Neuronal stem cell (in vitro differentiated cells): Measurements from ENCODE around the gene DTNB.
"Not testable (repeated sequence)": the region's sequence is repeated elsewhere in the genome, so short reads cannot be mapped to it uniquely, and the experiment has no call there.

Source experiments
- DNase-seq: peaks from one replicate; pipeline ENCODE4 v3.0.0-alpha.2; 2013; ENCODE audit warnings: low spot score
- H2AFZ ChIP-seq: one replicate; pipeline ENCODE4 v1.6.1; 2013; ENCODE audit warnings: mild to moderate bottlenecking, low read length, inconsistent platforms
- H2AK5ac ChIP-seq: 2 replicates; pipeline ENCODE4 v1.6.1; 2013; ENCODE audit warnings: low read depth, mild to moderate bottlenecking, inconsistent platforms, low read length, moderate library complexity, mixed read lengths
- H2BK120ac ChIP-seq: 2 replicates; pipeline ENCODE4 v1.6.1; 2013; ENCODE audit warnings: low read depth, mild to moderate bottlenecking, inconsistent platforms, low read length, moderate library complexity, mixed read lengths
- H2BK12ac ChIP-seq: one replicate; pipeline ENCODE4 v1.6.1; 2013; ENCODE audit warnings: low read length, inconsistent platforms
- H2BK15ac ChIP-seq: 2 replicates; pipeline ENCODE4 v1.6.1; 2013; ENCODE audit warnings: mild to moderate bottlenecking, low read length, inconsistent platforms, mixed read lengths
- H2BK5ac ChIP-seq: one replicate; pipeline ENCODE4 v1.6.1; 2013; ENCODE audit warnings: inconsistent platforms, mild to moderate bottlenecking, low read length, moderate library complexity
- H3K14ac ChIP-seq: one replicate; pipeline ENCODE4 v1.6.1; 2013; ENCODE audit warnings: low read length, inconsistent platforms
- H3K18ac ChIP-seq: 2 replicates; pipeline ENCODE4 v1.6.1; 2013; ENCODE audit warnings: low read length, inconsistent platforms
- H3K23ac ChIP-seq: 2 replicates; pipeline ENCODE4 v1.6.1; 2013; ENCODE audit warnings: low read depth, mild to moderate bottlenecking, mixed read lengths, low read length, inconsistent platforms; ENCODE audit not compliant: poor library complexity
- H3K27ac ChIP-seq: replicated peaks from 3 replicates; pipeline ENCODE4 v1.5.1; 2013; ENCODE audit warnings: low read length, inconsistent platforms
- H3K27me3 ChIP-seq, 3 experiments: 2 replicates each; pipeline ENCODE4 v1.6.1; 2013; ENCODE audit warnings: low read length in 3 of 3, mild to moderate bottlenecking in 2 of 3, inconsistent platforms in 1 of 3, low read depth in 1 of 3, mixed read lengths in 1 of 3, moderate library complexity in 1 of 3; ENCODE audit not compliant: control insufficient read depth in 3 of 3, insufficient read depth in 3 of 3
- H3K36me3 ChIP-seq, 2 donors: replicated peaks in 1 of 2; 2 replicates each; pipeline ENCODE4 v1.6.1; 2013; ENCODE audit warnings: low read length in 2 of 2; ENCODE audit not compliant: control insufficient read depth in 2 of 2, insufficient read depth in 2 of 2
- H3K4ac ChIP-seq: 2 replicates; pipeline ENCODE4 v1.6.1; 2013; ENCODE audit warnings: inconsistent platforms, mild to moderate bottlenecking, low read length, moderate library complexity
- H3K4me1 ChIP-seq, 2 donors: 1 replicate in 1 of 2; 2 replicates in 1 of 2; pipeline ENCODE4 v1.6.1; 2013; ENCODE audit warnings: low read length in 2 of 2, low read depth in 1 of 2; ENCODE audit not compliant: control insufficient read depth in 2 of 2, insufficient read depth in 1 of 2
- H3K4me2 ChIP-seq: one replicate; pipeline ENCODE4 v1.6.1; 2013; ENCODE audit warnings: mild to moderate bottlenecking, low read length, inconsistent platforms; ENCODE audit not compliant: insufficient read depth, poor library complexity, severe bottlenecking
- H3K4me3 ChIP-seq, 2 donors: 2 replicates each; pipeline ENCODE4 v1.5.1; 2013; ENCODE audit warnings: low read length in 2 of 2, mild to moderate bottlenecking in 2 of 2, inconsistent platforms in 1 of 2, moderate library complexity in 1 of 2
- H3K79me1 ChIP-seq: one replicate; pipeline ENCODE4 v1.6.1; 2013; ENCODE audit warnings: low read depth, mild to moderate bottlenecking, inconsistent platforms, low read length, moderate library complexity
- H3K9ac ChIP-seq: one replicate; pipeline ENCODE4 v1.6.1; 2013; ENCODE audit warnings: mild to moderate bottlenecking, low read depth, low read length, inconsistent platforms; ENCODE audit not compliant: poor library complexity
- H3K9me3 ChIP-seq, 2 donors: replicated peaks in 1 of 2; 2 replicates each; pipeline versions ENCODE3 to v1.6.1; 2013; ENCODE audit warnings: low read length in 2 of 2, mild to moderate bottlenecking in 2 of 2, inconsistent platforms in 1 of 2, low read depth in 1 of 2, mixed read lengths in 1 of 2, moderate library complexity in 1 of 2; ENCODE audit not compliant: control insufficient read depth in 2 of 2, insufficient read depth in 1 of 2
- H4K8ac ChIP-seq: one replicate; pipeline ENCODE4 v1.6.1; 2013; ENCODE audit warnings: low read depth, mild to moderate bottlenecking, inconsistent platforms, low read length, moderate library complexity
- H4K91ac ChIP-seq: one replicate; pipeline ENCODE4 v1.6.1; 2013; ENCODE audit warnings: low read length, low read depth, mild to moderate bottlenecking, inconsistent platforms; ENCODE audit not compliant: poor library complexity
- WGBS, 2 donors: extraction: QIAGEN DNeasy Blood & Tissue Kit; methylation state at CpG; one replicate each; pipeline ENCODE4 v1.1.7; 2013; ENCODE audit warnings: missing lambda C conversion rate in 2 of 2, mixed read lengths in 1 of 2; ENCODE audit not compliant: insufficient read length in 2 of 2, insufficient replicate concordance in 1 of 2; ENCODE audit errors: extremely low coverage in 2 of 2; 5-methylcytosine and 5-hydroxymethylcytosine counted together

DTNB gene

DNA sequence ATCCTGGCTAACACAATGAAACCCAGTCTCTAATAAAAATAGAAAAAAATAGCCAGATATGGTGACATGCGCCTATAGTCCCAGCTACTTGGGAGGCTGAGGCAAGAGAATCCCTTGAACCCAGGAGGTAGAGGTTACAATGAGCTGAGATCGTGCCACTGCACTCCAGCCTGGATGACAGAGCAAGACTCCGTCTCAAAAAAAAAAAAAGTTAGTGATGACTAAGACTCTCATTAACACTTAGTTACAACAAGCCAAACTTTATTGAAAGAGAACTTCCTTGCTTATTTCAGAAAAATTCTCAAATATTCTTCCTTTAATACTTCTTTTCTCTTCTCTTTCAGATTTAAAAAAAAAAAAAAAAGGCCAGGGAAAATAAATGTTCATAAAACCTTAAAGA, 7.9 kb downstream of the DTNB start:
- not testable (repeated sequence) for H2BK5ac ChIP-seq, H4K8ac ChIP-seq, H2AFZ ChIP-seq, H3K79me1 ChIP-seq, H3K4ac ChIP-seq, H3K9ac ChIP-seq, H3K18ac ChIP-seq, H3K27ac ChIP-seq, H3K23ac ChIP-seq, H2BK15ac ChIP-seq, H4K91ac ChIP-seq, H2BK12ac ChIP-seq, H3K14ac ChIP-seq, H3K4me3 ChIP-seq, H3K27me3 ChIP-seq, H3K36me3 ChIP-seq, H3K9me3 ChIP-seq, H3K4me2 ChIP-seq, DNase-seq, H2BK120ac ChIP-seq, H3K4me1 ChIP-seq, H2AK5ac ChIP-seq
- no CpG with 5 or more reads among the region's 3 CpGs for WGBS, 2 donors

DNA sequence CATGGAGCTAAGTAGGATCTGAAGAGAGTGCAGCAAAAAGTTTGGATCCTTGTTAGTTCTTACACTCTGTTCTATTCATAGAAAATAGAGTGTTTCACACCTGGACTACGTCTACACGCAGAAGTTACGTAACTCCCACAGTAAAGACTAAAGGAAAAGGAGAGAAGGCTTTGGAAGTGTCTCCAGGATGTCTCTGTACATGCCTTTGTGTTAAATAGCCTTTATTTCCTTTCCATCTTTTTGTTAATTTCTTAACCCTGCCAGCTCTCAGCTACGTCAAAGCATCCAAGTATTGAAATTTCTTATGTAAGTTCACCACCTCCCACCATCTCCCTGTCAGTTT, 8.4 kb downstream of the DTNB start:
- no peak overlapping the region for H2BK120ac ChIP-seq
- no peak overlapping the region for H3K18ac ChIP-seq
- H2AK5ac ChIP-seq: no peak overlapping the region
- H3K4me3 ChIP-seq: no peak overlapping the region
- no peak overlapping the region for H3K23ac ChIP-seq
- H3K9me3 ChIP-seq: no peaks in the 10 kb centered on the region
- no peak overlapping the region for H3K4me2 ChIP-seq
- no peak overlapping the region for H4K91ac ChIP-seq
- no peaks in the 10 kb centered on the region for H3K27me3 ChIP-seq
- H4K8ac ChIP-seq: no peak overlapping the region
- WGBS, 2 donors: no CpG with 5 or more reads among the region's 4 CpGs
- H3K36me3 ChIP-seq: no peaks in the 10 kb centered on the region
- no peak overlapping the region for H2BK5ac ChIP-seq
- DNase-seq: no peak
- no peak overlapping the region for H3K27ac ChIP-seq
- no peak overlapping the region for H2BK12ac ChIP-seq
- no peak overlapping the region for H3K14ac ChIP-seq
- no peak overlapping the region for H2AFZ ChIP-seq
- H3K4ac ChIP-seq: no peak overlapping the region
- peaks cover 0 to 3% of the 10 kb centered on the region in 2 donors for H3K4me1 ChIP-seq
- no peak overlapping the region for H2BK15ac ChIP-seq
- H3K79me1 ChIP-seq: no peaks in the 10 kb centered on the region
- no peak overlapping the region for H3K9ac ChIP-seq

DNA sequence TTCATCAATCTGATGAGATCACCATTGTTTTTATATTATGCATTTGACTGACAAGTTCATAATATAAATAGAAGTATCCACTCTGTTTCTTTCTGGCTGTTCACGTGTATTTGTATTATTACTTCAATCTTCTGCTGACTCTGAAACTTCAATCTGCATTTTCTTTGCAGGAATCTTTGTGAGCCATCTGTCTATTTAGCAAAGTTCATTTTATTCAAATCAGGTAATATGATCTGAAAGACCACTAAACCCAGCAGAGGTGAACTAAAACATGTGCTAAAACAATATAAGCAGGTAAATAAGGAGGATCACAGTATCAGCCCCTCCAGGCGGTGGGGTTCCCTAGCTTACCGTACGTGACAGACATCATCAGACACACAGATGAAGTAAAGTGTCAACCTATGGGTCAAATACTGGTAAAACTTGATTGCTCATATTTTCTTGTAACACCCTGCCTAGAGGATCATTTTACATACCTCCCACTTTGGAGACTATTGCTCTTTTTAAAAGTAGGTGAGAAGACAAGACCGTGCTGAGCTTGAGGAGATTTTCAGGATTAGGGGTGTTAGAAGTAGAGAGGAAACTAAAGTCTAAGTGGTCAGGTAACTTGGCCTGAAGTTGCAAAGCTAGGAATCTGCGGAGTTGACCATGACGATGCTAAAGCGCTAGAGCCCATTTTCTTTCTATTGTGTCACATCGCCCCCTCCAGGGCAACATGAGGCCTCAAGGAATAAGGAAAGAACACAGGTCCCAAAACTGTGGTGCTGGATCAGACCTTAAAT, 9.0 kb downstream of the DTNB start:
- Histone ChIP-seq H3K9me3 (no peaks in the 10 kb centered on the region), H2BK120ac (no peak overlapping the region), H3K36me3 (no peaks in the 10 kb centered on the region), H2AFZ (no peak overlapping the region), H3K9ac (no peak overlapping the region), H3K23ac (no peak overlapping the region), H4K8ac (no peak overlapping the region), H3K4me1 (peaks cover 0 to 3% of the 10 kb centered on the region in 2 donors), H3K18ac (no peak overlapping the region), H3K27me3 (no peaks in the 10 kb centered on the region), H2AK5ac (no peak overlapping the region), H2BK15ac (no peak overlapping the region), H3K27ac (no peak overlapping the region), H2BK5ac (no peak overlapping the region), H3K4me3 (no peak overlapping the region), H3K79me1 (no peaks in the 10 kb centered on the region), H4K91ac (no peak overlapping the region), H3K4ac (no peak overlapping the region), H3K4me2 (no peak overlapping the region), H2BK12ac (no peak overlapping the region), H3K14ac (no peak overlapping the region)
- WGBS, 2 donors: no CpG with 5 or more reads among the region's 9 CpGs
- DNase-seq: peak; percentile 60

DNA sequence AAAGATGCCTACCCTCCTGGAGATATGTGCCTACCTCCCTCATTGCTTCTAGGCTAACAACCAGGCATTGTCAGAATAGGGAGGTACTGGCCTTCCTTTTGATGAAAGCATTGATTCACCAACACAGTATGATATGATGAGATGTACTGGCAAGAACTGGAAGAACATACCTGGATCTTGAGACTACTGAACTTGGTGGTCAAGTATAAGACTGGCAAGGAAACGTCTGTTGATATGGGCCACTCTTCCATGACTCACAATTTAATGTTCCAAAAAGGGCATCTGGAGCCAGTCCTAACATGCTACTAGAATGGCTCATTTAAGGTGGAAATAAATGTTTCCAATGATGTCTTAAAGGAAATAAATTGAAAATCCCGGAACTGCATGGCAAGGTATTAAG, 18.1 kb downstream of the DTNB start:
- no peak overlapping the region for H2BK12ac ChIP-seq
- WGBS, 2 donors: no CpG with 5 or more reads among the region's 2 CpGs
- H3K27ac ChIP-seq: no peak overlapping the region
- no peak overlapping the region for H3K4me2 ChIP-seq
- H3K27me3 ChIP-seq: no peaks in the 10 kb centered on the region
- no peak overlapping the region for H3K18ac ChIP-seq
- H2AK5ac ChIP-seq: no peak overlapping the region
- H2BK5ac ChIP-seq: no peak overlapping the region
- H3K36me3 ChIP-seq: peaks cover under 1 to 5% of the 10 kb centered on the region in 2 donors
- no peak overlapping the region for H2BK120ac ChIP-seq
- no peaks in the 10 kb centered on the region for H3K79me1 ChIP-seq
- H3K4me3 ChIP-seq: no peak overlapping the region
- no peak overlapping the region for H3K9ac ChIP-seq
- H3K23ac ChIP-seq: no peak overlapping the region
- no peak overlapping the region for H2AFZ ChIP-seq
- H2BK15ac ChIP-seq: no peak overlapping the region
- no peaks in the 10 kb centered on the region for H3K9me3 ChIP-seq
- H4K8ac ChIP-seq: no peak overlapping the region
- H3K4ac ChIP-seq: no peak overlapping the region
- H4K91ac ChIP-seq: no peak overlapping the region
- no peak for DNase-seq
- no peak overlapping the region for H3K14ac ChIP-seq
- H3K4me1 ChIP-seq: no peaks in the 10 kb centered on the region
